GM19351 (cell line): ENCODE results near the gene PIEZO2.
A peak's percentile ranks its signal among the peaks of the same experiment; 100 is the strongest.
"Not testable (repeated sequence)": the region's sequence is repeated elsewhere in the genome, so short reads cannot be mapped to it uniquely, and the experiment has no call there.

Source experiments
- ATAC-seq: cut with Tn5 transposase; IDR thresholded peaks from one replicate; pipeline ENCODE4 v1.9.1; 2021; ENCODE audit warnings: mild to moderate bottlenecking, moderate library complexity; ENCODE audit not compliant: unreplicated experiment

PIEZO2 gene

GRCh38 chr18:11149441-11150270 lies at the start of gene PIEZO2:
Gene PIEZO2 (minus strand): TSS chr18:11149569. CDS start chr18:11148588, 981 bp downstream.
- peak; percentile 88 for ATAC-seq

- no peak for ATAC-seq
Measured at GRCh38 chr18:11183637-11184036, 34.3 kb upstream of the PIEZO2 start.

GRCh38 chr18:11181629-11182028 lies 32.3 kb upstream of the PIEZO2 start:
- not testable (repeated sequence) for ATAC-seq

GRCh38 chr18:11179959-11180519 lies 30.7 kb upstream of the PIEZO2 start:
- ATAC-seq: no peak

GRCh38 chr18:11178951-11179549 lies 29.7 kb upstream of the PIEZO2 start:
- no peak for ATAC-seq

GRCh38 chr18:11177382-11177781 lies 28.0 kb upstream of the PIEZO2 start:
- ATAC-seq: no peak

- no peak for ATAC-seq
Measured at GRCh38 chr18:11176481-11176881, 27.1 kb upstream of the PIEZO2 start.

- no peak for ATAC-seq
Measured at GRCh38 chr18:11175266-11175979, 26.1 kb upstream of the PIEZO2 start.

- not testable (repeated sequence) for ATAC-seq
Measured at GRCh38 chr18:11174179-11174578, 24.8 kb upstream of the PIEZO2 start.

GRCh38 chr18:11167778-11168177 lies 18.4 kb upstream of the PIEZO2 start:
- ATAC-seq: no peak

GRCh38 chr18:11165952-11166351 lies 16.6 kb upstream of the PIEZO2 start:
- no peak for ATAC-seq

- ATAC-seq: no peak
Measured at GRCh38 chr18:11165138-11165537, 15.8 kb upstream of the PIEZO2 start.

- no peak for ATAC-seq
Measured at GRCh38 chr18:11163665-11164064, 14.3 kb upstream of the PIEZO2 start.

- ATAC-seq: no peak
Measured at GRCh38 chr18:11162889-11163288, 13.5 kb upstream of the PIEZO2 start.

- no peak for ATAC-seq
Measured at GRCh38 chr18:11162462-11162861, 13.1 kb upstream of the PIEZO2 start.

GRCh38 chr18:11160313-11160712 lies 10.9 kb upstream of the PIEZO2 start:
- ATAC-seq: no peak

- ATAC-seq: peak; percentile 55
Measured at GRCh38 chr18:11159844-11160243, 10.5 kb upstream of the PIEZO2 start.

- ATAC-seq: no peak
Measured at GRCh38 chr18:11156978-11157377, 7.6 kb upstream of the PIEZO2 start.

- ATAC-seq: no peak
Measured at GRCh38 chr18:11155034-11155759, 5.8 kb upstream of the PIEZO2 start.

GRCh38 chr18:11154368-11154989 lies 5.1 kb upstream of the PIEZO2 start:
- no peak for ATAC-seq
